Measurements from ENCODE around the gene DRC1.
"Not testable (repeated sequence)": the region's sequence is repeated elsewhere in the genome, so short reads cannot be mapped to it uniquely, and the experiment has no call there.

Gene DRC1

DNA sequence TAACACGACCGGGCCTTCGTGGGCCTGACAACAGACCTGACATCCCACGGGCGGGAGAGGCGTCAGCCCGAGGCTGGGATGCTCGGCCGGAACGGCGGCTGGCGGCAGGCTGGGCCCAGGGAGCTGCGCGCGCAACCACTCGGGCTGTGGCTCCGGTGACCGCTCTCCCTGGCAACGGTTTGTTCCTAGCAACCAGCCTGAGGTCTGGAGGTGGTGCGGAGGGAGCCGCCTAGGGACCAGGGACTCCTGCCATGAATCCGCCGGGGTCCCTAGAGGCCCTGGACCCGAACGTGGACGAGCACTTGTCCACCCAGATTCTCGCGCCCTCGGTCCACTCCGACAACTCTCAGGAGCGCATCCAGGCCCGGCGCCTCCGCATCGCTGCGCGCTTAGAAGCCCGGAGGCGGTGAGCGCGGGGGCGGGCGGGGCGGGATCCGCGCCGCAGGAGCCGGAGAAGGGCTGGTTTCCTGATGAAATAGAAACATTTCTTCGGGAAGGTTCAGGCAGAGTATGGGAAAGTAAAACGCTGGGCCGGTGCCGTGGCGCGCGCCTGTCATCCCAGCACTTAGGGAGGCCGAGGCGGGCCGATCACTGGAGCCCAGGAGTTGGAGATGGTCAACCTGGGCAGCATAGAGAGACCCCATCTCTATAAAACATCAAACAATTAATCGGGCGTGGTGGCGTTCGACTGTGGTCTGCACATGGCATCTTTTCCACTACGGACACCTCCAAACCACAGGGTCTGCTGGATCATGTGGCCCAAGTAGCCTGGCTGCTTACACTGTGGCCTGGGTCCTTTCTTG, at the start of gene DRC1:
Gene DRC1 (plus strand): TSS at position 182 of the 803 bp plus-strand sequence. CDS start 70 bp downstream, at position 252.
- DNase-seq = peak; percentile 14

DNA sequence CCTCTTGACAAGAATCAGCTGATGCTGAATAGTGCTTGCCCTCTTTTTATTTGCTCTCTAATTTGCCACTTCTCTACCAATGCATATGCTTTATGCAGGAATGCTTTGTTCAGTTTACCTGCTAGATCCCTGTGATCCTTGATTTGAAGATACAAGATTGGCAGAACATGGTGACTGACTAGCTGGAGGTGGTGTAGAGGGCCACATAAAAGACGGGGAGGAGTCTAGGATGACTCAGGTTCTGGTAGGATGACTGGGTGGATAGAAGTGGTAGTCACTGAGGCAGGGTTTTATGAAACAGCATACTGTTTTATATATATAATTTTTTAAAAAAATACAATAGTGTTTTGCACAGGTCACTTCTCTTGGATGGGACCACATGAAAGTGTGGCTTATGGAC, 48.8 kb upstream of the DRC1 start:
- DNase-seq = no peak

DNA sequence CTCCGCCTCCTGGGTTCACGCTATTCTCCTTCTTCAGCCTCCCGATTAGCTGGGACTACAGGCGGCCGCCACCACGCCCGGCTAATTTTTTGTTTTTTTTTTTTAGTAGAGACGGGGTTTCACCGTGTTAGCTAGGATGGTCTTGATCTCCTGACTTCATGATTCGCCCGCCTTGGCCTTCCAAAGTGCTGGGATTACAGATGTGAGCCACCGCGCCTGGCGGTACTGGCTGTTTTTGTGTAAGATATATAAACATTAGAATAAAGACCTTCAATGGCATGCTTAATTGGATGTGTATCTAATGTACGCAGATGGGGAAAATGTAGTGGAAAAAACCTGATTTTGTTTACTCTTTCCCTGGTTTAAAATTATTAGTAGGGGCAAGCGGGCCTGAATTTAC, 47.3 kb upstream of the DRC1 start:
- DNase-seq = not testable (repeated sequence)

DNA sequence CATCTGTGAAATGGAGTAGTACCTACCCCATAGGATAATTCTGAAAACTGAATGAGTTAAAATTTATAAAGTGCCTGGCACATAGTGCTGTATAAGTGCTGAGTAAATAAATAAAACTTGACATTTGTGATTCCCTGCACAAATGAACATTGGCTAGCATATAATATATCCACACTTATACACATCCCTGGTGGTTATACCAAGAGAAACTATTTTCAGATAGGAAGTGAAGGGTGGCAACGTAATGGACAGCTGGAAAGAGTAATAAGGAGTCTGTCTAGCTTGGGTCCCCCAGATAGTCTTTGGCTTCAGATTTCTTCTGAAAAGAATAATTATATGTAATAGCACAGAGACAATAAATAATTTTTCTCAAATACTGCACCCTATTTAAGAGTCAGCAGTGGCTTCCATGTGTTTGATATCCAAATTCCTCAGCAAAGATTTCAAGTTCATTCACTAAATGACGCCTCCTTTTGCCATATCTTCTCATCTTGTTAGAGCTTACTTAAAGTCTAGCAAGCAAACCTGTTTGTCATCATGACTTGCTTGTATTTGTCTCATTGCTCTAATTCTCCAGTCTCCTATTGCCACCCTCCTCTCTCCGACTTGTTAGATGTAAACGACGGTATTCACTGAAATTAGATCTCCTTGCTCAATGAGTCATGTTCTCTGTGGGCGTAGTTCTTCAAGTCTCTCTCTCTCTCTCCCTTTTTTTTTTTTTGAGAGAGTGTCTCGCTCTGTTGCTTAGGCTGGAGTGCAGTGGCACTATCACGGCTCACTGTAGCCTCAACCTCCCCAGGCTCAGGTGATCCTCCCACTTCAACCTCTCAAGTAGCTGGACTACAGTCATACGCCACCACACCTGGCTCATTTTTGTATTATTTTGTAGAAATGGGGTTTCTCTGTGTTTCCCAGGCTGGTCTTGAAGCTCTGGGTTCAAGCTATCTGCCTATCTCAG, 46.4 kb upstream of the DRC1 start:
- no peak for DNase-seq

DNA sequence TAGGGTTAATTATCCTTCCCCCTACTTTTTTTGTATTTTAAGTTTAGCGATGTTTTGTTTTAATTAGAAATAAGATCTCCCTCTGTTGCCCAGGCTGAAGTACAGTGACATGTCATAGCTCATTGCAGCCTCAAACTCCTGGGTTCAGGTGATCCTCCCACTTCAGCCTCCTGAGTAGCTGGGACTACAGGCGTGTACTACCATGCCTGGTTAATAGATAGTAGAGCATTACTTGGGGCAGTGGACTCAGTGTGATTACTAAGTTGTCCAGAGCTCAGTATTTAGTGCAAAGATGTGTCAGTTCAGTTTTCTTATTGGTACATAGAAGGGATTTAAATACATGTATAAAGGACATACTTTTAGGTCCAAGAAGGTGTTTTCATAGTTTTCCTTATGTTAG, 45.6 kb upstream of the DRC1 start:
- no peak for DNase-seq

DNA sequence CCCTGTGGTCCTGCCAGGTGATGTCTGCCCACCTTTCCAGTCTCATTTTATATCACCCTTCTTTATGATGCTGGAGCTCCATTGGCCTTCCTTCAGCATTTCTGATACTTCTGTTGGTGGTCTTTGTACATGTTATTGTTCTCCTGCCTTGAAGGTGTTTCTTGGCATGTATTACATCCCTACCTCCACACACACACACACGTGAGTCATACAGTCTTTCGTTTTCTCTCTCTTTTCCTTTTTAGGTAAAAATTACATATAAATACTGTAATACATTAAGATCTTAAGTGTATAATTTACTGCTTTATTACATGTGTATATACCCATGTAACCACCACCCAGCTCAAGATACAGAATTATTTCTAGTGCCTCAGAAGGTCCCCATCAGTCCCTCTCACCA, 44.9 kb upstream of the DRC1 start:
- no peak for DNase-seq

DNA sequence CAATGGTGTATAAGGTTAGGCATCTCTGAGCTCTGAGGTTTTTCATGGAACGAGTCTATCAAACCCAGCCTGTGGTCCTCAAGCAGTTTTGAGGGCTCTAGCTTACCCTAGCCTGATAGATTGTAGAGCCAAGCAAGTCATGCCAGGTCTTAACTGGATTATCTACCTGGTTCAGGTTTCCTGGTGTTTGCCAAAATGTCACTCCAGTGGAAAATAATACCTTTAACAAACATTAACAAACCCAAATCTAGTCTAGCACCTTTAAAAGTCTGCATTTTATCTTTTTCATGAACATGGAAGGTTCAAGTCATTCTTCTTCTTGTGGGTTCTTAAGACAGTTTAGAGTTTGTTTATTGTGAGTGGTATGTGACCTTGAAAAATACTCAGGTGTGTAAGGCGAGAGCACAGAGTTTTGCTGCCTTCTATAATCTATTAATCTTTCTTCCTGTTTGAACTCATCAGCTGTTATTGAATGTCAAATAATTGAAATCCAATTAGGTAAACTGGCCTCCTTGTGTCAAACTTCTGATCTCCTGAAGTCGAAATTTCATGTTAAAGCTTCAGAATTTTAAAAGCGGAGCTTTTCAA, 41.7 kb upstream of the DRC1 start:
- no peak for DNase-seq

DNA sequence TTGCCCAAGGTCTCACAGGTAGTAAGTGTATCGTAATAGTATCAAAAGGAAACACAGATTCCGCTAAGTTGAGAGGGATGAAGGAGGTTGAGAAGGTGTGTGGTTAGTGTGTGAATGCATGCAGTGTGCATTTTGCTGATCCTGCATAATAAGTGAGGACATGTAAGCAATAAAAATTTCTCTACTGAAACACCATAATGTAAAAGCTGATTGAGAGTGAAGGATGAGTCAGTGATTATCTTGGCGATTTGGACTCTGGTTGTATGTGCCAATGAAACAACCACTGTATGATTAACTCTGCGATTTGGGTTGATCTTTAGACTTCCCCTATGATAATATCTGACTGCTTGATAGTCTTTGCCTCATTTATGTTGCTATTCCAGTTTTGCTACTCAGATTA, 38.4 kb upstream of the DRC1 start:
- no peak for DNase-seq

DNA sequence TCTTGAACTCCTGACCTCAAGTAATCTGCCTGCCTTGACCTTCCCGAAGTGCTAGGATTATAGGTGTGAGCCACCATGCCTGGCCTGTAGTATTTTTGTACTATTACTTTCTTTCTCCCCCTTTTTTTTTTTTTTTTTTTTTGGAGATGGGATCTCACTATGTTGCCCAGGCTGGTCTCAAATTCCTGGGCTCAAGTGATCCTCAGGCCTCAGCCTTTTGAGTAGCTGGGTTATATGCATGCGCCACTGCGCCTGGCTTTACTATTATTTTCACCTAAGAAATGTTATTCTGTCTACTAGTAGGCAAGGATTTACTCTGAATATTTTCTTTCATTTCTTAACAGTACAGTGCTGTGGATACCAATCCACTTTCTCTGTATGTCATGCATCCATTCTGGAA, 37.8 kb upstream of the DRC1 start:
- no peak for DNase-seq

DNA sequence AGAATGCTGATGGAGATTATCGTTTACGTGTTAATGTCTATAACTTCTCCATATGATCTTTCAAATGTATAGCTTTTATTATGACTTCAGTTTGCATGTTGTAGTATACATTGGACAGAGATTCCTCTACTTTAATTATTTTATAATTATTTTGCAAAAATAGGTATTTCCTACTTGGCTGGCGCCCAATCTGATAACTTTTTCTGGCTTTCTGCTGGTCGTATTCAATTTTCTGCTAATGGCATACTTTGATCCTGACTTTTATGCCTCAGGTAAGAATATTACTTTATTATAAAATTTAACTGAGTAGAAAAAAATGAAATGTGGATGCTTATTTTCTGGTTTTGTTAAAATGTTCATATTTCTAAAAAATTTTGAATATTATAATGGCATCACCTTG, 37.1 kb upstream of the DRC1 start:
- no peak for DNase-seq

DNA sequence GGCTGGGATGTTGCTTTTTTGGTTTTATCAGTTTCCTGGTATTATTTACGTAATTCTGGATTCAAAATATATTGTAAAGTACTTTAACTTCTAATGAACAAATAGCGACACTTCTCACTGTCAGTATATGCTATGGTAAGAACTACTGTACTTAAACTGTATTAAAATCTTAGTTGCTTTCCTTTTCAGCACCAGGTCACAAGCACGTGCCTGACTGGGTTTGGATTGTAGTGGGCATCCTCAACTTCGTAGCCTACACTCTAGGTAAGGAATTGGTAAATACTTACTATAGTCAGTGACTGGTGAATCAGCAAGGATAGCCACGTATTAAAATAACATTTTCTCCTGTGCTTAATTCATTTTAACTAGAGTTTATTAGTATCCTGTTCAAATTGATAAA, 34.8 kb upstream of the DRC1 start:
- no peak for DNase-seq

DNA sequence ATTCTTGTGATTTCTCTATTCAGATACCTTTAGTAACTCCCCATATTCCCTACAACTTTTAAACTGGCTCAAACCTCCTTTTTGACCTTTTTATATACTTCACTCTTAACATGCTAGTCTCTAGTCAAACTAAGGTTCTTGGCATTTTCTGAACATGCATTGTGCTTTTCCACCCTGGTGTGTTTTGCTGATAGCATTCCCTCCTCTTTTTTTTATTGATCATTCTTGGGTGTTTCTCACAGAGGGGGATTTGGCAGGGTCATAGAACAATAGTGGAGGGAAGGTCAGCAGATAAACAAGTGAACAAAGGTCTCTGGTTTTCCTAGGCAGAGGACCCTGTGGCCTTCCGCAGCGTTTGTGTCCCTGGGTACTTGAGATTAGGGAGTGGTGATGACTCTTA, 32.1 kb upstream of the DRC1 start:
- DNase-seq = not testable (repeated sequence)

DNA sequence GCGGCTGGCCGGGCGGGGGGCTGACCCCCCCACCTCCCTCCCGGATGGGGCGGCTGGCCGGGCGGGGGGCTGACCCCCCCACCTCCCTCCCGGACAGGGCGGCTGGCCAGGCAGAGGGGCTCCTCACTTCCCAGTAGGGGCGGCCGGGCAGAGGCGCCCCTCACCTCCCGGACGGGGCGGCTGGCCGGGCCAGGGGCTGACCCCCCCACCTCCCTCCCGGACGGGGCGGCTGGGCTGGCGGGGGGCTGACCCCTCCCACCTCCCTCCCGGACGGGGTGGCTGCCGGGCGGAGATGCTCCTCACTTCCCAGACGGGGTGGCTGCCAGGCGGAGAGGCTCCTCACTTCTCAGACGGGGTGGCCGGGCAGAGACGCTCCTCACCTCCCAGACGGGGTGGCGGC, 30.8 kb upstream of the DRC1 start:
- not testable (repeated sequence) for DNase-seq

DNA sequence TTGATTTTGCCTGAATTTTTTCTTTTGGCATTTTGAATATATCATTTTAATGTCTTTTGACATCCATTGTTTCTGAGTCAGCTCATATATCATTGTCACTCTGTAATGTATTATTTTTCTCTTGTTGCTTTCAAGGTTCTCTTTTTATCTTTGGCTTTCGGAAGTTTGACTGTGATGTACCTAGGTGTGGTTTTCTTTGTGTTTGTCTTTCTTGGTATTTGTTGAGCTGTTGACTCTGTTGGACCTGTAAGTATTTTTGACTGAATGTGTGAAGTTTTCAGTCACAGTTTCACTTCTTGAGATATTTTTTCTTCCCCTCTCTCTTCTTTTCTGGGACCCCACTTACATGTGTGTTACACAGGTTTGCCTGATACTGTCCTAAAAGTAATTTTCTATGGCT, 24.9 kb upstream of the DRC1 start:
- DNase-seq = no peak

DNA sequence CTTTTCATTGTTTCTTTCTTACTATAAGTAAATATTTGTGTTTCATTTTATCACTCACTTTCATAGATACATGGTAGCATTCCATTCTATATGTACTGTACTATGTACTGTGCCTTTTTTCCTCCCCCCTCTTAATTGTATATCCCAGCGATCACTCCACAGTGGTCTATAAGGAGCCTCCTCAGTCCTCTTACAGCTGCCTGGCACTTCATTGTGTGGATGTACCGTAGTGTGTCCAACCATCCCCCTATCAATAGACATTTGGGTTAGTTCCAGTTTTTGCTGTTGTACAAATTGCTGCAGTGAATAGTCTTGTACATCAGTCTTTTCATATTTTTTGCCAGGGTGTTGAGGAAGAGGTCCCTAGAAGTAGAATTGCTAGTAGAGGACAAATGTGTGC, 21.4 kb upstream of the DRC1 start:
- DNase-seq = no peak

DNA sequence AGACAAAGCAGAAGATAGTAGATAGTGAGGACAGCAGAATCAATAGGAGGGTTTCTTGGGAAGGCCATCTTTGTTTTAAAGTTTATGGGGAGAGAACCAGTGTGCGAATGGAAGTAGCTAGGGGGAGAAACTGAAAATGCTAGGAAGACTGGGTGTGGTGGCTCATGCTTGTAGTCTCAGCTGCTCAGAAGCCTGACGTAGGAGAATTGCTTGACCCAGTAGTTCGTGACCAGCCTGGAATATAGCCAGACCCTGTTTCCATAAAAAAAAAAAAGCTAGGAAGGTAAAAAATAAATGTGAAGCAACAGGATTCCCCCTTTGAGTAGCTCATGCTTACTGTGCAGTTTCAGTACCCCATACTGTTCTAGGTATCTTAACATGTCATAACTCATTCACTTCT, 19.2 kb upstream of the DRC1 start:
- DNase-seq = no peak

DNA sequence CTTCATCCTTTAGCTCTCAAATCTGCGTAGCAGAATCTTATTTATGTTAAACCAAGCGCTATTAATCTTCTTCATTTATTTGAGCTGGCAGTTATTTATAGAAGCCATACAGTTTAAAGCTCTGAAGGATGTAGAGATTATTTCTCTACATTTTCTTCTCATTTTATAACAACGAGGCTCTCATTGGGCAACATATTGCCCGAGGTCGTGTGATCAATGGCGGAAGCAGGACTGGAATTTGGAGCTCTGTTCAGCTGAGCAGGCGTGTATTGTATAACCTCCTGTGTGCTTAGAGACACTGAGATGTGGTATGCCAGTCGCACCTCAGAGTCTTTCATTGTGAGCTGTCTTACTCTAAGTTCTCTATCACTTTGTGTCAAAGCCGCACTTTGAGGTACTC, 17.5 kb upstream of the DRC1 start:
- no peak for DNase-seq

DNA sequence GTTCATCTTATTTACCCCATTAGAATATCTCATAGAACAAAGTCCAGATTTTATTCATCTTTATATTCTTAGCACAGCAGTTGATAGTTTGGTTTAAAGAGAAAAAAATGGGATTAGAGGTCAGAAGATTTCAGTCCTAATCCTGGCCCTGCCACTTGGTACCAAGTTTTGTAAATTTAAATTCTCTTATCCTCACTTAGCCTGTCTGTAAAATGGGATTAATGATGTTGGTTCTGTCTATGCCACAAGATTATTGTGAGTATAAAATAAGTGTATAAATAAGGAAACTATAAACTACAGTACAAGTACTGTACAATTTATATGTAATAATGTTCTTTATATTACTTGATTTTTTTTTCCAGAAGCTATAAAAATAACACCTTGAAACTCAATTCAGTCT, 17.1 kb upstream of the DRC1 start:
- no peak for DNase-seq

DNA sequence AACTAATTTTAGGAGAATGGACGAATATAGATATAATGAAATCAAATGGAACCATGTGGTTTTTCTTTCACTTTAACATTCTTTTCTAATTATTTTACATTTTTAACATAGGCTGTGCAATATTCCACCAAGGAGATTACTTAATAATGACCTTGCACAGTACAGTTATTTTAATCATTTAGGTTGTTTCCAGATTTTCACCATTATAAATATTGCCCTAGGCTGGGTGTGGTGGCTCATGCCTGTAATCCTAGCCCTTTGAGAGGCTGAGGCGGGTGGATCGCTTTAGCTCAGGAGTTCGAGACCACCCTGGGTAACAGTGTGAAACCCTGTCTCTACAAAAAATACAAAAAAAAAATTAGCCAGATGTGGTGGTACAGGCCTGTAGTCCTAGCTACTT, 14.5 kb upstream of the DRC1 start:
- DNase-seq = no peak

DNA sequence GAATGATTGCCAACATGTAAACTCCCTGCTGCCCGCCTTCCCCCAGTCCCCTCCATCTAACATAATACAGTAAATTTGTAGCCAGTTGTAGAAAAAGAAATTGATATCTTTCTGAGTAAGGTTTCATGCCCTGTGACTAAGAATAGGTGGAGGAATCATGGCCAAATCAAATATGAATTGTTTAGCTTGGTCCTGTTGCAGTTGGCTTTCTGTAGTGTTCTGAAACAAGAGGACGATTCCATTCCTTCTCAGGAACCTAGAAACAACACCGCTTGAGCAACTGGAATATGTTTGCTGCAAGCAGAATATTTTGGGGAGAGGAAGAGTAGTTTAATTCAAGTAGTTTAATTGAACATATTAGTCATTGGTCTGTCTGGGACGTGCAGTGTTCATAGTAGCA, 7.0 kb upstream of the DRC1 start:
- DNase-seq = no peak

DNA sequence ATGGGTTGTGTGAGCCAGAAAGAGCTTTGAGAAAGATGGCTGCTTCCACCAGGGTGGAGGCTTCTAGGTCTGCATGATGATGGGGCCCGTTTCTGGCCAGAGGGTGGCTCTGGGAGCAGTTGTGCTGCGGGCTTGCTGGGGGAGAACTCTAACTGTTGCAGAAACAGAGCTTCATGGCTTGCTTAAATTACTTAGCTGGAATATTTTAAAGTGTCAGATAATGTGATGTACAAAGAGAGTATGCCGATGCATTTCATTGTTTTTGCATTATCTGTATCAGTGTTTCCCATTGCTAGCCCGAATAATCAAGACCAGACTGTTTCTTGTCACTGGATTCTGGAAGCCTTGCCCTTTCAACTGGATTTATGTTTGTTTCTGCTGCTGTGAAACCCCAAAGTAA, 6.3 kb upstream of the DRC1 start:
- DNase-seq = no peak

DNA sequence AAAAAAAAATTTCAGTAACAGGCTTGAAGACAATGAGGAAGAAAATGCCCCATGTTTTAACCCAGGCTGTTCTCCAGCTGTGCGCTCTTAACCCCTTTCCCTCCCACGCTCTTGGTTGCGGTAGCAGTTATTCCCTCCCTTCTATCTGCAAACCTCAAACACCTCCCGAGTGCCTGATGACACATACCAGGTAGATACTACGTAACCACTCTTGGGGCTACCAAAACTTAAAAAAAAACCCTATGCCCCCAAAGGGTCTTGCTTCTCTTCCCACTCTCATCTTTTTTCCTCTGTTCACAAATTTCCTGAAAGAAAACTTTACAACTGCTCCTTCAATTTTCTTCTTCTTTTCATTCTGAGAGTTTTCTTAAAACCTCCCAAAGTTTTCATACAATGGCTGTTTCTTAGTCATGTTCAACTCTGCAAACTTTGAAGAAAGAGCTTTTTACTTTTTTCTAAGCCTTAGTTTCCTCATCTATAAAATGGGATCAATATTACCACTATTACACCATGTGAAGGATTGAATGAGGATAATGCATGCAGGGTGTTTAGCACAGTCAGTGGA, 4.9 kb upstream of the DRC1 start:
- DNase-seq = no peak

DNA sequence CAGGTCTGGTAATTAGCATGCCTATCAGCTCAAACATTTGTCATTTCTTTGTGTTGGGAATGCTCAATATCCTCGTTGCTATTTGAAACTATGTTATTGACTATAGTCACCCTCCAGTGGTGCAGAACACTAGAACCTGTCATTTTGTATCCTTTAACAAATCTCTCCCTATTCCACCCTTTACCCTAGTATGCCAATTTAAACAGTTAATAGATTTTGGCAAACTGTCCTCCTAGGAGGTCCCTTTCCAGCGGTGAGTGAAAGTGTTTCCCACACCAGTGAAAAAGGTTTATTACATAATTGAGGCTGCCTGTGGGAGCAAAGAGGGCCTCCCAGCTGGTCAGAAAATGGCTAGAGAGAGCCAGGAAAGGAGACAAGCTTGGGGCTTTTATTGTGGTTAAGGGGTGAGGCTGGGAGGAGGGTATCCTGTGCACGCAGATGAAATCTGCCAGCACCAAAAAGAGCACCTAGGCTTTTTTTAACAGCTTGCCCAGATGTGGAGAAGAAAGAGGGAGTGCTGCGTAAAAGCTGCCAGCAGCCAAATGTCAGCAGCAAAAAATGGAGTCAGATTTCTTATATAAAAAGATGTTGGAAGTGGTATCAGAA, 1.8 kb upstream of the DRC1 start:
- no peak for DNase-seq
